HepG2 (cell line): ENCODE data around the gene PLIN3. TPM values are rescaled to one million over a fixed set of nuclear protein-coding genes. Genes with fewer than 3 reads are reported as not detected.

Experiments
- ATM ChIP-seq: fragments of 450-650 bp; IDR thresholded peaks from 2 replicates; pipeline ENCODE4 v1.7.1; 2017; ENCODE audit warnings: mild to moderate bottlenecking, borderline replicate concordance
- BORCS8-MEF2B ChIP-seq: sonication (generic); formaldehyde crosslinking; IDR thresholded peaks from 2 replicates; pipeline ENCODE4 v1.8.0; 2022; ENCODE audit warnings: mild to moderate bottlenecking, missing genetic modification reagents
- DPF2 ChIP-seq: sonication (generic); formaldehyde crosslinking; IDR thresholded peaks from 2 replicates; pipeline ENCODE4 v1.4.0; 2020; ENCODE audit warnings: mild to moderate bottlenecking, low read depth, missing genetic modification reagents, borderline replicate concordance
- GTF2F1 ChIP-seq: fragments of 150-350 bp; IDR thresholded peaks from 2 replicates; pipeline ENCODE4 v1.6.1; 2014; ENCODE audit warnings: low read length
- KDM4B ChIP-seq: sonication (generic); formaldehyde crosslinking; IDR thresholded peaks from 2 replicates; pipeline ENCODE4 v1.4.0; 2020; ENCODE audit warnings: missing genetic modification reagents
- NBN ChIP-seq: fragments of 450-650 bp; conservative IDR thresholded peaks from 2 replicates; pipeline ENCODE4 v1.6.1; 2017
- NCOA2 ChIP-seq: sonication (generic); formaldehyde crosslinking; IDR thresholded peaks from 2 replicates; pipeline ENCODE4 v1.8.0; 2022; ENCODE audit warnings: inconsistent platforms
- NFYC ChIP-seq: IDR thresholded peaks from 2 replicates; pipeline ENCODE4 v1.6.1; 2016; ENCODE audit warnings: missing genetic modification reagents, missing compliant biosample characterization
- NR1H2 ChIP-seq: sonication (generic); formaldehyde crosslinking; IDR thresholded peaks from 2 replicates; pipeline ENCODE4 v1.8.1; 2022; ENCODE audit warnings: low read depth, missing genetic modification reagents, borderline replicate concordance
- RAD51 ChIP-seq: fragments of 450-650 bp; IDR thresholded peaks from 2 replicates; pipeline ENCODE4 v1.6.1; 2016; ENCODE audit warnings: borderline replicate concordance
- RARG ChIP-seq: sonication (generic); formaldehyde crosslinking; IDR thresholded peaks from 2 replicates; pipeline ENCODE4 v1.4.0; 2020; ENCODE audit warnings: low read depth, mild to moderate bottlenecking, missing genetic modification reagents
- SATB2 ChIP-seq: sonication (generic); formaldehyde crosslinking; IDR thresholded peaks from 2 replicates; pipeline ENCODE4 v1.5.0; 2020; ENCODE audit warnings: missing genetic modification reagents
- SKI ChIP-seq: fragments of 450-650 bp; IDR thresholded peaks from one replicate; pipeline ENCODE4 v1.6.1; 2018; ENCODE audit warnings: mild to moderate bottlenecking; ENCODE audit not compliant: partially characterized antibody
- SYNCRIP ChIP-seq: fragments of 200-400 bp; formaldehyde crosslinking; IDR thresholded peaks from 2 replicates; pipeline ENCODE4 v1.6.1; 2018; ENCODE audit warnings: mild to moderate bottlenecking, low read depth, low read length; ENCODE audit not compliant: insufficient read depth
- ZIK1 ChIP-seq: sonication (generic); formaldehyde crosslinking; IDR thresholded peaks from 2 replicates; pipeline ENCODE4 v1.5.0; 2020; ENCODE audit warnings: mild to moderate bottlenecking, low read depth, missing genetic modification reagents, borderline replicate concordance
- ZNF484 ChIP-seq: sonication (generic); formaldehyde crosslinking; IDR thresholded peaks from 2 replicates; pipeline ENCODE4 v1.5.1; 2020; ENCODE audit warnings: mild to moderate bottlenecking, low read depth, missing genetic modification reagents, borderline replicate concordance
- ZNF768 ChIP-seq: sonication (generic); formaldehyde crosslinking; IDR thresholded peaks from 2 replicates; pipeline ENCODE4 v1.4.0; 2020; ENCODE audit warnings: missing genetic modification reagents
- ZNF83 ChIP-seq: sonication (generic); formaldehyde crosslinking; IDR thresholded peaks from 2 replicates; pipeline ENCODE4 v1.4.0; 2020; ENCODE audit warnings: missing genetic modification reagents, mild to moderate bottlenecking, borderline replicate concordance
- ZSCAN12 ChIP-seq: sonication (generic); formaldehyde crosslinking; IDR thresholded peaks from 2 replicates; pipeline ENCODE4 v1.9.0; 2021; ENCODE audit warnings: mild to moderate bottlenecking, missing genetic modification reagents
- polyA plus RNA-seq, 8 experiments: library from polyadenylated mRNA; depleted of rRNA in 3 of 8; stranded (reverse) in 7 of 8; unstranded in 1 of 8; fragments of >200 nt; fragmentation: Illumina TruSeq in 4 of 8; extraction: Trizol in 4 of 8; gene quantifications; 2 replicates each; pipeline versions ENCODE4 v1.2.1 to v1.2.3, GENCODE V29; 2011 to 2016; ENCODE audit warnings: low read depth in 4 of 8, missing spikeins in 1 of 8, mixed read lengths in 1 of 8; ENCODE audit not compliant: insufficient read depth in 1 of 8
- total RNA-seq, 5 experiments: library from RNA; depleted of rRNA; stranded (reverse); fragments of >200 nt; fragmentation: Illumina TruSeq; extraction: Trizol; gene quantifications; 2 replicates each; pipeline ENCODE4 v1.2.3, GENCODE V29; 2016; ENCODE audit warnings: low read depth in 1 of 5
- TF ChIP-seq, protein P1 (sequence below): sonication (generic); formaldehyde crosslinking; IDR thresholded peaks from 2 replicates; pipeline ENCODE4 v1.4.0; 2020; ENCODE audit warnings: missing genetic modification reagents
- TF ChIP-seq, protein P2 (sequence below): sonication (generic); formaldehyde crosslinking; IDR thresholded peaks from 2 replicates; pipeline ENCODE4 v1.5.0; 2020; ENCODE audit warnings: missing genetic modification reagents
- TF ChIP-seq, protein P3 (sequence below): sonication (generic); formaldehyde crosslinking; IDR thresholded peaks from 2 replicates; pipeline ENCODE4 v1.4.0; 2020; ENCODE audit warnings: missing genetic modification reagents, mild to moderate bottlenecking, borderline replicate concordance

PLIN3 gene
- total and polyA plus RNA-seq, 2 of the 13 experiments (the other 11 are each of a cell fraction or from before 2014, with no cell fraction given) = 49.3 to 57.9 TPM

DNA sequence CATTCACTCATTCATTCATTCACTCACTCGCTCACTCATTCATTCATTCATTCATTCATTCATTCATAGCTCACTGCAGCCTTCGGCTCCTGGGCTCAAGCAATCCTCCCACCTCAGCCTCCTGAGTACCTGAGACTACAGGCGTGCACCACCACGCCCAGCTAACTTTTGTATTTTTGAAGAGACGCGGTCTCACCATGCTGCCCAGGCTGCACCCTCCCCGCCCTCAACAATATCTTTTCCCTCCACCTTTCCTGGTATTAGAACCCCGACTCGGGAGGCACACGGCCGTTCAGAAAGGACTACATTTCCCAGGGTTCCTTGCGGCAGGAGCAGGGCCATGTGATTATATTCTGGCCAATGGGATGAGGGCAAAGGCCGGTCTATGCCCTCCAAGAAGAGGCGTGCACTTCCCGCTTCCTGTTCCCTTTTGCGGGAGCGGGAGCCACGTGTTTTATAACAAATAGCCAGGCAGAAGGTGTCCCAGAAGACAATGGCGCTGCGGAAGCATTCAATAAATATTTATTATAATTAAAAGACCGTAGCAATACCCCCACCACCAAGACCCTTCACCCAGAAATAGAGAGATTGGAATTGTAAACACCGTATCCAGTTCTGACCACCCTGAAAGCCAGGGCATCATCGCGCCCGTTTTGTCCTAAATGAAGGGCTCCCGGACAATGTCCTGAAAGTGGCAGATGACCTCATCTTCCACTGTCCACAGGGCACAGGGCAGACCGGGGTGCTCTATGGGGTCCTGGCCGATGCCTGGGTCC, 51.9 kb downstream of the PLIN3 start (continued):
- TF ChIP-seq, protein P1, sequence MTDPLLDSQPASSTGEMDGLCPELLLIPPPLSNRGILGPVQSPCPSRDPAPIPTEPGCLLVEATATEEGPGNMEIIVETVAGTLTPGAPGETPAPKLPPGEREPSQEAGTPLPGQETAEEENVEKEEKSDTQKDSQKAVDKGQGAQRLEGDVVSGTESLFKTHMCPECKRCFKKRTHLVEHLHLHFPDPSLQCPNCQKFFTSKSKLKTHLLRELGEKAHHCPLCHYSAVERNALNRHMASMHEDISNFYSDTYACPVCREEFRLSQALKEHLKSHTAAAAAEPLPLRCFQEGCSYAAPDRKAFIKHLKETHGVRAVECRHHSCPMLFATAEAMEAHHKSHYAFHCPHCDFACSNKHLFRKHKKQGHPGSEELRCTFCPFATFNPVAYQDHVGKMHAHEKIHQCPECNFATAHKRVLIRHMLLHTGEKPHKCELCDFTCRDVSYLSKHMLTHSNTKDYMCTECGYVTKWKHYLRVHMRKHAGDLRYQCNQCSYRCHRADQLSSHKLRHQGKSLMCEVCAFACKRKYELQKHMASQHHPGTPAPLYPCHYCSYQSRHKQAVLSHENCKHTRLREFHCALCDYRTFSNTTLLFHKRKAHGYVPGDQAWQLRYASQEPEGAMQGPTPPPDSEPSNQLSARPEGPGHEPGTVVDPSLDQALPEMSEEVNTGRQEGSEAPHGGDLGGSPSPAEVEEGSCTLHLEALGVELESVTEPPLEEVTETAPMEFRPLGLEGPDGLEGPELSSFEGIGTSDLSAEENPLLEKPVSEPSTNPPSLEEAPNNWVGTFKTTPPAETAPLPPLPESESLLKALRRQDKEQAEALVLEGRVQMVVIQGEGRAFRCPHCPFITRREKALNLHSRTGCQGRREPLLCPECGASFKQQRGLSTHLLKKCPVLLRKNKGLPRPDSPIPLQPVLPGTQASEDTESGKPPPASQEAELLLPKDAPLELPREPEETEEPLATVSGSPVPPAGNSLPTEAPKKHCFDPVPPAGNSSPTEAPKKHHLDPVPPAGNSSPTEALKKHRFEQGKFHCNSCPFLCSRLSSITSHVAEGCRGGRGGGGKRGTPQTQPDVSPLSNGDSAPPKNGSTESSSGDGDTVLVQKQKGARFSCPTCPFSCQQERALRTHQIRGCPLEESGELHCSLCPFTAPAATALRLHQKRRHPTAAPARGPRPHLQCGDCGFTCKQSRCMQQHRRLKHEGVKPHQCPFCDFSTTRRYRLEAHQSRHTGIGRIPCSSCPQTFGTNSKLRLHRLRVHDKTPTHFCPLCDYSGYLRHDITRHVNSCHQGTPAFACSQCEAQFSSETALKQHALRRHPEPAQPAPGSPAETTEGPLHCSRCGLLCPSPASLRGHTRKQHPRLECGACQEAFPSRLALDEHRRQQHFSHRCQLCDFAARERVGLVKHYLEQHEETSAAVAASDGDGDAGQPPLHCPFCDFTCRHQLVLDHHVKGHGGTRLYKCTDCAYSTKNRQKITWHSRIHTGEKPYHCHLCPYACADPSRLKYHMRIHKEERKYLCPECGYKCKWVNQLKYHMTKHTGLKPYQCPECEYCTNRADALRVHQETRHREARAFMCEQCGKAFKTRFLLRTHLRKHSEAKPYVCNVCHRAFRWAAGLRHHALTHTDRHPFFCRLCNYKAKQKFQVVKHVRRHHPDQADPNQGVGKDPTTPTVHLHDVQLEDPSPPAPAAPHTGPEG (CRISPR knock-in tag) = no peak
- TF ChIP-seq ZNF83 (CRISPR knock-in tag) (no peak), SATB2 (CRISPR knock-in tag) (no peak), ZSCAN12 (no peak), ZIK1 (CRISPR knock-in tag) (no peak), GTF2F1 (no peak), DPF2 (CRISPR knock-in tag) (no peak), SKI (no peak), NFYC (peak; percentile 94), NR1H2 (CRISPR knock-in tag) (no peak), ZNF768 (CRISPR knock-in tag) (no peak), KDM4B (CRISPR knock-in tag) (no peak), BORCS8-MEF2B (CRISPR knock-in tag) (0 out of 2 replicates have a peak, but pooled peaks have one; percentile 11), RAD51 (peak; percentile 78), ATM (no peak), RARG (CRISPR knock-in tag) (no peak), NCOA2 (CRISPR knock-in tag) (no peak), SYNCRIP (no peak), ZNF484 (CRISPR knock-in tag) (no peak), NBN (no peak)
- TF ChIP-seq, protein P2, sequence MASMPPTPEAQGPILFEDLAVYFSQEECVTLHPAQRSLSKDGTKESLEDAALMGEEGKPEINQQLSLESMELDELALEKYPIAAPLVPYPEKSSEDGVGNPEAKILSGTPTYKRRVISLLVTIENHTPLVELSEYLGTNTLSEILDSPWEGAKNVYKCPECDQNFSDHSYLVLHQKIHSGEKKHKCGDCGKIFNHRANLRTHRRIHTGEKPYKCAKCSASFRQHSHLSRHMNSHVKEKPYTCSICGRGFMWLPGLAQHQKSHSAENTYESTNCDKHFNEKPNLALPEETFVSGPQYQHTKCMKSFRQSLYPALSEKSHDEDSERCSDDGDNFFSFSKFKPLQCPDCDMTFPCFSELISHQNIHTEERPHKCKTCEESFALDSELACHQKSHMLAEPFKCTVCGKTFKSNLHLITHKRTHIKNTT (CRISPR knock-in tag) = no peak
- TF ChIP-seq, protein P3, sequence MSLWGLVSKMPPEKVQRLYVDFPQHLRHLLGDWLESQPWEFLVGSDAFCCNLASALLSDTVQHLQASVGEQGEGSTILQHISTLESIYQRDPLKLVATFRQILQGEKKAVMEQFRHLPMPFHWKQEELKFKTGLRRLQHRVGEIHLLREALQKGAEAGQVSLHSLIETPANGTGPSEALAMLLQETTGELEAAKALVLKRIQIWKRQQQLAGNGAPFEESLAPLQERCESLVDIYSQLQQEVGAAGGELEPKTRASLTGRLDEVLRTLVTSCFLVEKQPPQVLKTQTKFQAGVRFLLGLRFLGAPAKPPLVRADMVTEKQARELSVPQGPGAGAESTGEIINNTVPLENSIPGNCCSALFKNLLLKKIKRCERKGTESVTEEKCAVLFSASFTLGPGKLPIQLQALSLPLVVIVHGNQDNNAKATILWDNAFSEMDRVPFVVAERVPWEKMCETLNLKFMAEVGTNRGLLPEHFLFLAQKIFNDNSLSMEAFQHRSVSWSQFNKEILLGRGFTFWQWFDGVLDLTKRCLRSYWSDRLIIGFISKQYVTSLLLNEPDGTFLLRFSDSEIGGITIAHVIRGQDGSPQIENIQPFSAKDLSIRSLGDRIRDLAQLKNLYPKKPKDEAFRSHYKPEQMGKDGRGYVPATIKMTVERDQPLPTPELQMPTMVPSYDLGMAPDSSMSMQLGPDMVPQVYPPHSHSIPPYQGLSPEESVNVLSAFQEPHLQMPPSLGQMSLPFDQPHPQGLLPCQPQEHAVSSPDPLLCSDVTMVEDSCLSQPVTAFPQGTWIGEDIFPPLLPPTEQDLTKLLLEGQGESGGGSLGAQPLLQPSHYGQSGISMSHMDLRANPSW (CRISPR knock-in tag) = no peak
